ENCODE measurements around the gene ABL2.

GRCh38 chr1:179101566-179101965 is 127.9 kb downstream of the ABL2 start:
- TF ChIP-seq POLR2A (IDR thresholded peaks at IDR 0.05): no peak
- TF ChIP-seq CTCF (IDR thresholded peaks at IDR 0.05): no peak

Data from vagina (tissue), 2 donors.